ENCODE data around the gene STXBP5.

The STXBP5 gene

GRCh38 chr6:147166992-147167391 lies 37.2 kb upstream of the STXBP5 start:
- no peak overlapping the region for H3K4me3 ChIP-seq (ENCODE audit: low read depth, low read length)
- TF ChIP-seq CTCF (IDR thresholded peaks at IDR 0.05; ENCODE audit: borderline replicate concordance, insufficient read depth, low read depth, low read length) = no peak

- TF ChIP-seq CTCF (IDR thresholded peaks at IDR 0.05; ENCODE audit: borderline replicate concordance, insufficient read depth, low read depth, low read length) = no peak
- H3K4me3 ChIP-seq (ENCODE audit: low read depth, low read length) = no peak overlapping the region
Observed at GRCh38 chr6:147167576-147168461, 36.4 kb upstream of the STXBP5 start.

- H3K4me3 ChIP-seq (ENCODE audit: low read depth, low read length) = no peak overlapping the region
- no peak for TF ChIP-seq CTCF (IDR thresholded peaks at IDR 0.05; ENCODE audit: borderline replicate concordance, insufficient read depth, low read depth, low read length)
Observed at GRCh38 chr6:147169529-147169928, 34.7 kb upstream of the STXBP5 start.

GRCh38 chr6:147170269-147170668 lies 33.9 kb upstream of the STXBP5 start:
- no peak overlapping the region for H3K4me3 ChIP-seq (ENCODE audit: low read depth, low read length)
- no peak for TF ChIP-seq CTCF (IDR thresholded peaks at IDR 0.05; ENCODE audit: borderline replicate concordance, insufficient read depth, low read depth, low read length)

GRCh38 chr6:147173140-147173539 lies 31.1 kb upstream of the STXBP5 start:
- TF ChIP-seq CTCF (IDR thresholded peaks at IDR 0.05; ENCODE audit: borderline replicate concordance, insufficient read depth, low read depth, low read length) = no peak
- no peak overlapping the region for H3K4me3 ChIP-seq (ENCODE audit: low read depth, low read length)

- TF ChIP-seq CTCF (IDR thresholded peaks at IDR 0.05; ENCODE audit: borderline replicate concordance, insufficient read depth, low read depth, low read length) = no peak
- no peak overlapping the region for H3K4me3 ChIP-seq (ENCODE audit: low read depth, low read length)
Observed at GRCh38 chr6:147173675-147174308, 30.4 kb upstream of the STXBP5 start.

- no peak overlapping the region for H3K4me3 ChIP-seq (ENCODE audit: low read depth, low read length)
- TF ChIP-seq CTCF (IDR thresholded peaks at IDR 0.05; ENCODE audit: borderline replicate concordance, insufficient read depth, low read depth, low read length) = no peak
Observed at GRCh38 chr6:147176795-147177194, 27.4 kb upstream of the STXBP5 start.

Data from GM12875 (cell line).